Esophagus squamous epithelium (tissue), 4 donors: ENCODE measurements around the gene RNF130.

ENCODE experiments used
- POLR2A ChIP-seq, 4 donors: fragments of 450-650 bp; IDR thresholded peaks; one replicate each; pipeline ENCODE4 v1.6.1; 2017; ENCODE audit warnings: antibody characterized with exemption in 4 of 4, mild to moderate bottlenecking in 4 of 4, moderate library complexity in 3 of 4
- TF ChIP-seq, protein P1 (sequence below), 6 experiments: fragments of 450-650 bp in 4 of 6; fragments of 200-600 bp in 2 of 6; sonication (generic) in 2 of 6; IDR thresholded peaks; one replicate each; pipeline ENCODE4 v1.5.1; 2016 to 2019; ENCODE audit warnings: antibody characterized with exemption in 6 of 6, mild to moderate bottlenecking in 4 of 6, moderate library complexity in 4 of 6

DNA sequence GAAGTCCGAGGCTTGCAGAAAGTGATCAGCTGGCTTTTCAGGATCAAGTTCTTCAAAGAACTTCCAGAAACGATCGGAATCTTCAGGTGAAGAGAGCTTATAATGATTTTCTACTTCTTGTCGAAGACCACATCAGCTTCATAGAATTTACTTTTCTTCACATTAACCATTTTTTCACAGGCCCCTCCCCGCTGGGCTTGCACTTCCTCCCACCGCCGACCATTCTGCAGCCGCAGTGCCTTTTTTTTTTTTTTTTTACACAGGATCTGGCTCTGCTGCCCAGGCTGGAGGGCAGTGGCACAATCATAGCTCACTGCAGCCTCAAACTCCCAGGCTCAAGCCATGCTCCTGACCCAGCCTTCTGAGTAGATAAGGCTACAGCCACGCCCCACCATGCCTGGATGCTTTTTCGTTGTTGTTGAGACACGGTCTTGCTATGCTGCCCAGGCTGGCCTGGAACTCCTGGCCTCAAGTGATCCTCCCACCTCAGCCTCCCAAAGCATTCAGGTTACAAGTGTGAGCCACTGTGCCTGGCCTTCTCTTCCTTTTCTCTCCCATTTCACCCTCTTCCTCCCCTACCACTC, 15.3 kb upstream of the RNF130 start:
- TF ChIP-seq, protein P1, sequence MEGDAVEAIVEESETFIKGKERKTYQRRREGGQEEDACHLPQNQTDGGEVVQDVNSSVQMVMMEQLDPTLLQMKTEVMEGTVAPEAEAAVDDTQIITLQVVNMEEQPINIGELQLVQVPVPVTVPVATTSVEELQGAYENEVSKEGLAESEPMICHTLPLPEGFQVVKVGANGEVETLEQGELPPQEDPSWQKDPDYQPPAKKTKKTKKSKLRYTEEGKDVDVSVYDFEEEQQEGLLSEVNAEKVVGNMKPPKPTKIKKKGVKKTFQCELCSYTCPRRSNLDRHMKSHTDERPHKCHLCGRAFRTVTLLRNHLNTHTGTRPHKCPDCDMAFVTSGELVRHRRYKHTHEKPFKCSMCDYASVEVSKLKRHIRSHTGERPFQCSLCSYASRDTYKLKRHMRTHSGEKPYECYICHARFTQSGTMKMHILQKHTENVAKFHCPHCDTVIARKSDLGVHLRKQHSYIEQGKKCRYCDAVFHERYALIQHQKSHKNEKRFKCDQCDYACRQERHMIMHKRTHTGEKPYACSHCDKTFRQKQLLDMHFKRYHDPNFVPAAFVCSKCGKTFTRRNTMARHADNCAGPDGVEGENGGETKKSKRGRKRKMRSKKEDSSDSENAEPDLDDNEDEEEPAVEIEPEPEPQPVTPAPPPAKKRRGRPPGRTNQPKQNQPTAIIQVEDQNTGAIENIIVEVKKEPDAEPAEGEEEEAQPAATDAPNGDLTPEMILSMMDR (IDR thresholded peaks at IDR 0.05), result no peak
- TF ChIP-seq POLR2A (IDR thresholded peaks at IDR 0.05), result no peak
